ENCODE measurements around the gene SFXN1. TPM values are rescaled to one million over a fixed set of nuclear protein-coding genes. Genes with fewer than 3 reads are reported as not detected.

SFXN1 gene
- total RNA-seq, 1 donor from 2014 or later, result 83.7 TPM

DNA sequence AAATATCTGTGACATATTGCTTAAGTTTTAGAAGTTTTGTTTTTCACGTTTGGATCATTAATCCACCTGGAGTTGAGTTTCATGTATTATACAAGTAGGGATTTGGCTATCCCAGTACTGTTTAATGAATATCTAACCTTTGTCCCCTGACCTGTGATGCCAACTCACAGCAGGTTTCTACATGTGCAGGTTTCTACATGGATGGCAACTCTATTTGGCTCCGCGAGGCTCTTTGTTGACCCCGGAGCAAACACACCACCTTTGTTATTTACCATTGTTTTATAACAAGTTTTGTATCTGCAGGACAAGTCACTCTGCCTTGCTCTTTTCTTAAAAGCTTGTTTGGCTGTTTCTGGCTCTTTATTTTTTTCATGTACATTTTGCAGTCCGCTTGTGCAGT lies 920 bp upstream of the SFXN1 start:
- Mint-ChIP-seq H3K36me3 (ENCODE audit: insufficient read depth) (peaks cover 8% of the 10 kb centered on the region), H3K9me3 (ENCODE audit: low read depth) (no peaks in the 10 kb centered on the region)
- TF ChIP-seq, protein P1, sequence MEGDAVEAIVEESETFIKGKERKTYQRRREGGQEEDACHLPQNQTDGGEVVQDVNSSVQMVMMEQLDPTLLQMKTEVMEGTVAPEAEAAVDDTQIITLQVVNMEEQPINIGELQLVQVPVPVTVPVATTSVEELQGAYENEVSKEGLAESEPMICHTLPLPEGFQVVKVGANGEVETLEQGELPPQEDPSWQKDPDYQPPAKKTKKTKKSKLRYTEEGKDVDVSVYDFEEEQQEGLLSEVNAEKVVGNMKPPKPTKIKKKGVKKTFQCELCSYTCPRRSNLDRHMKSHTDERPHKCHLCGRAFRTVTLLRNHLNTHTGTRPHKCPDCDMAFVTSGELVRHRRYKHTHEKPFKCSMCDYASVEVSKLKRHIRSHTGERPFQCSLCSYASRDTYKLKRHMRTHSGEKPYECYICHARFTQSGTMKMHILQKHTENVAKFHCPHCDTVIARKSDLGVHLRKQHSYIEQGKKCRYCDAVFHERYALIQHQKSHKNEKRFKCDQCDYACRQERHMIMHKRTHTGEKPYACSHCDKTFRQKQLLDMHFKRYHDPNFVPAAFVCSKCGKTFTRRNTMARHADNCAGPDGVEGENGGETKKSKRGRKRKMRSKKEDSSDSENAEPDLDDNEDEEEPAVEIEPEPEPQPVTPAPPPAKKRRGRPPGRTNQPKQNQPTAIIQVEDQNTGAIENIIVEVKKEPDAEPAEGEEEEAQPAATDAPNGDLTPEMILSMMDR (IDR thresholded peaks at IDR 0.05; ENCODE audit: unreplicated experiment), result no peak

DNA sequence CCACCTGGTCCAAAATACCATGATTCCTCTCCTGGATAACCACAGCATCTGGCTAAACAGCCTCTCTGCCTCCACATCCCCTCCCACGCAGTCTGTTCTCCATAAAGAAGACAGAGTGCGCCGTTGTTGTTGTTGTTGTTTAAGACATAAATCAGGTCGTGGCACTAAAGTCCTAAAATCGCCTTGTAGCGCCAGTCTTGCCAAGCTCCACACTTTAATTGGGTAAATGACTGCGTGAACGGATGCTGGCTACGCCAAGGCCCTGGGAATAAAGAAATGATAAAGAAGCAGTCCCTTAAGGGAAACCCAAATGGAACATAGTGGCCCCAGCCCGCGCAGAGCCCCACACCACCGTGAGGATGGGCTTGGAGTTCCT lies 364 bp upstream of the SFXN1 start:
- TF ChIP-seq, protein P1 (IDR thresholded peaks at IDR 0.05; ENCODE audit: unreplicated experiment), result no peak
- H3K4me3 Mint-ChIP-seq (ENCODE audit: low read depth), result peak overlapping the region; percentile 78
- no peaks in the 10 kb centered on the region for H3K9me3 Mint-ChIP-seq (ENCODE audit: low read depth)
- DNase-seq (ENCODE audit: low spot score, unreplicated experiment), result no peak
- peaks cover 30% of the 10 kb centered on the region for H3K27me3 Mint-ChIP-seq
- peaks cover 11% of the 10 kb centered on the region for H3K36me3 Mint-ChIP-seq (ENCODE audit: insufficient read depth)
- peaks cover 21% of the 10 kb centered on the region for H3K4me1 Mint-ChIP-seq (ENCODE audit: low read depth)
- H3K27ac Mint-ChIP-seq, result peak overlapping the region; percentile 75

More for the DNA sequence above, 920 bp upstream of the SFXN1 start:
- Mint-ChIP-seq H3K27ac (no peak overlapping the region), H3K4me1 (ENCODE audit: low read depth) (peaks cover 19% of the 10 kb centered on the region), H3K27me3 (peaks cover 30% of the 10 kb centered on the region), H3K4me3 (ENCODE audit: low read depth) (peak overlapping the region; percentile 78)
- DNase-seq (ENCODE audit: low spot score, unreplicated experiment), result no peak

DNA sequence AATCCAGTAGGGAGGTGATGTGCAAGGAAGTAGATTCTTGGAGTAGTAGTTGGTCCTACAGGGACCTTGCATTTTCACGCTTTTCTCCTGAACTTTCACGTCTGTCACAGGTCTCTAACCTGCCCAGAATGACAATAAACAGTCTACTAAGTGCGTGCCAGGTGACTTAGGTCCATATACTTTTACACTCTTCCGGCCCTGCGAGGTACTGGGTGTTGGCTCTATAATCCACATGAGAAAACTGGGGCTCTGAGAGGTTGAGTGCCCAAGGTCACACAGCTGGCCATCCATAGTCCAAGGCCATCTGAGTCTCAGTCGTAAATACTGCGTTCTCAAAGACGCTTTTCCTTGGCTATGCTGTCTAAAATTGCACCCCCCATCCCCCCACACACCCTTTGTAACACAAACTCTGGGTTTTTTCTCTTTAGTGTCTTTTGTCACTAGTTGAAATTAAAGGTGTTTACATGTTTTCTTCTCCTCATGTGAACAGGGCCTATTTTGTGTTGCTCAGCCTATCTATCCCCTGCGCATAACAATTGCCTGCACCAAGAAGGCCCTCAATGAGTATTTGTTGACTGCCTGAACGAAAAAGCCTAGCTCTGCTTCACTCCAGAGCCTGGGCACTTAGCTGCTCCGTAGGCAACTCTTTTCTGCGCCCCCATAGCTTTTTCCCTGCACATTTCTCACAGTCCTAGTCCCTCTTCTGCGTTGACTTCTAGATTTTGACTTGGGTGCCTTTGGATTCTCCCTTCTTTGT lies 943 bp downstream of the SFXN1 start:
- H3K36me3 Mint-ChIP-seq (ENCODE audit: insufficient read depth), result peaks cover 22% of the 10 kb centered on the region
- peak overlapping the region; percentile 95 for H3K27ac Mint-ChIP-seq
- H3K9me3 Mint-ChIP-seq (ENCODE audit: low read depth), result no peaks in the 10 kb centered on the region
- TF ChIP-seq, protein P1 (IDR thresholded peaks at IDR 0.05; ENCODE audit: unreplicated experiment), result no peak
- H3K27me3 Mint-ChIP-seq, result peaks cover 25% of the 10 kb centered on the region
- H3K4me1 Mint-ChIP-seq (ENCODE audit: low read depth), result peaks cover 21% of the 10 kb centered on the region
- no peak for DNase-seq (ENCODE audit: low spot score, unreplicated experiment)
- peak overlapping the region; percentile 96 for H3K4me3 Mint-ChIP-seq (ENCODE audit: low read depth)

DNA sequence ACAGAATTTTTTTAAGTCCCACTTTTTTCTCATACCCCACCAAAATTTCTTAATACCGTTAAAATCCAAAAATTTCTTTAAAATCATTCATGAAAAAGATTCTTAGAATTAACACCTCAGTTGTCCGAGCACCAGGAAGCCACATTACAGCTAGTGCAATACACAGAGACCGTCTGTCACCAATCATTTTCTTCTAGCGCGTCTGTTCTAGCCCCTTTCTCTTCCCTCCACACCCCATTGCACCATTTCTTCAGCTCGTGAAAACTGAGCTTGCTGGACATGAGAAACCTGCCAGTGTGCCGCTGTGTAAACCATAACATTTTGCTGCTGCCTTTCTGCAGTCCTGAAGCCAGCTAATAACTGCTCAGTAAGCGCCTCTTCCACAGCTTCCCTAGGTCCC lies 5.0 kb downstream of the SFXN1 start:
- H3K4me1 Mint-ChIP-seq (ENCODE audit: low read depth), result peaks cover 25% of the 10 kb centered on the region
- H3K27me3 Mint-ChIP-seq, result no peaks in the 10 kb centered on the region
- TF ChIP-seq, protein P1 (IDR thresholded peaks at IDR 0.05; ENCODE audit: unreplicated experiment), result no peak
- DNase-seq (ENCODE audit: low spot score, unreplicated experiment), result no peak
- H3K4me3 Mint-ChIP-seq (ENCODE audit: low read depth), result no peak overlapping the region
- peaks cover 34% of the 10 kb centered on the region for H3K36me3 Mint-ChIP-seq (ENCODE audit: insufficient read depth)
- no peak overlapping the region for H3K27ac Mint-ChIP-seq
- no peaks in the 10 kb centered on the region for H3K9me3 Mint-ChIP-seq (ENCODE audit: low read depth)

DNA sequence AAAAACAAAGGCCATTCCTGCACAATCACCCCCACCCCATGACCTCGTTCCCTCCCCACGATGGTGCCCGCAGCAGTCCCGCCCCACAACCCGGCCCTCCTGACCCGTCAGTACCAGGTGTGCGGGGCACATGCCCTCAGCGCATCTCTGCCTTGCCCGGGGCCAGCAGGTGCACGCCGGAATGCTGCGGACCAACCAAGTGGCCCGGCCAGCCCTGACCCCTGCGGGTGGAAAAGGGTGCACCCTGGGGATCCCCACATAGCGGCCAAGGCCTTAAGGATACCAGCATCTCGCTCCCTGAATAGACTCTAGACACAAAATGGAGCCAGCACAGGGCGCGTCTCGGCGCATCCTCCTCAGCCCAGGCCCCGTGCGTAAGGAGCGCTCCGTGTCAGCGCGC lies 6.0 kb downstream of the SFXN1 start:
- TF ChIP-seq, protein P1 (IDR thresholded peaks at IDR 0.05; ENCODE audit: unreplicated experiment), result no peak
- DNase-seq (ENCODE audit: low spot score, unreplicated experiment), result no peak
- Mint-ChIP-seq H3K9me3 (ENCODE audit: low read depth) (no peaks in the 10 kb centered on the region), H3K27ac (peak overlapping the region; percentile 12), H3K27me3 (no peaks in the 10 kb centered on the region), H3K4me1 (ENCODE audit: low read depth) (peaks cover 23% of the 10 kb centered on the region), H3K4me3 (ENCODE audit: low read depth) (no peak overlapping the region), H3K36me3 (ENCODE audit: insufficient read depth) (peaks cover 37% of the 10 kb centered on the region)

All from progenitor cell of endocrine pancreas (in vitro differentiated cells).